DMS 273 (cell line): ENCODE data around the gene HPGD.

Experiments
- DNase-seq: peaks from one replicate; lab custom pipeline; 2025; ENCODE audit not compliant: unreplicated experiment; lab: John Stamatoyannopoulos, UW

Gene HPGD

DNA sequence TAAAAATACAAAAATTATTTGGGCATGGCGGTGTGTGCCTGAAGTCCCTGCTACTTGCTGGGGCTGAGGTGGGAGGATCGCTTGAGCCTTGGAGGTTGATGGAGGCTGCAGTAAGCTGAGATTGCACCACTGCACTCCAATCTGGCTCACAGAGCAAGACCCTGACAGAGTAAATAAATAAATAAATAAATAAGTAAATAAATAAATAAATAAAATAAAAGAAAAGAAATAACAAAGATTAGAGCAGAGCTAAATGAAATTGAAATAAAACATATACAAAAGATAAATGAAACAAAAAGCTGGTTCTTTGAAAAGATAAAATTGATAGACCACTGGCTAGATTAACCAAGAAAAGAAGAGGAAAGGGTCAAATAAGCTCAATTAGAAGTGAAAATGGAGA is 43.1 kb downstream of the HPGD start:
- DNase-seq: no peak

DNA sequence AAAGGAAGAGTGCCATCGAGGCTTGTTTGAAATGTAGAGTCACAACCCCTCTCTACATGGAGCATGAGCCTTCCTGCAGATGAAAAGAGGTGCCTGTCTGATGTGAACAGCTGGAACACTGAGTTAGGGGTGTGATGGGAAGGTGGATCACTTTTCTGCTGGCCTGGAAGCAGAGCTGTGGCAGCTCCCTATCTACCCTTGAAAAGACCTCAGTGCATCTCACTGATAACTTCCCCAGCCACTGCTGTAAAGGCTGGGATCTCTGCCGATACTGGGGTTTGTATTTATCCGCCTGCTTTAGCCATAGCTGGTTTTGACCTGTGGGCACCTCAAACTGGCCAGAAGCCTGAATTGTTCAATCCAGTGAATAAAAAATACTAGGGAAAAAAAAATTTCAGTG is 46.8 kb downstream of the HPGD start:
- no peak for DNase-seq

DNA sequence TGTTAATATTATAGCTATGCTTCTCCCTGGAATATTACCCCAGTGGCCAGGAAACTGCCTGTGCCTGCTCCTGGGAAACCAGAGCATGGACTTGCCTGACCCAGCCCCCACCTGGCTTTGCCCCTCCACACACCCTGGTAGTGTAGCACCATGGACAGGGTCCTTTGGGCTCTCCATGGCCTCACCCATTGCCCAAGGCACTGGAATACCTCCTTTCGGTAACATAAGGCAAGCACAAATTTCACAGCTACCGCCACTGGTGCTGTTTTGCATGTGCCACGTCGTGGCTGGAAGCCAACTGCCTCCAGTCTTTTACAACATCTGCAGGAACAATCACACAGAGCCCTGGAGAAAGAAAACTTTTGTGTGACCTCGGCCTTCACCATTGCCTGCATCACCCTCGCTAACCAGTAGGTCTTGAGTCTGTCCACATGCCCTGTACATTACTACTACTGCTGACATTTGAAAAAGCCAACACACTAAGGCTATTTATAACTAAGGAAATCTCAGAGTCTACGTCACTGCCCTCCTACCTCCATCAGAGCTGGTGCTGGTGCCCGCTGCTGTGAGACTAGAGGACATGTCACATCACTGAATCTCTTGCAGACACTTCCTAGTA is 47.7 kb downstream of the HPGD start:
- no peak for DNase-seq

DNA sequence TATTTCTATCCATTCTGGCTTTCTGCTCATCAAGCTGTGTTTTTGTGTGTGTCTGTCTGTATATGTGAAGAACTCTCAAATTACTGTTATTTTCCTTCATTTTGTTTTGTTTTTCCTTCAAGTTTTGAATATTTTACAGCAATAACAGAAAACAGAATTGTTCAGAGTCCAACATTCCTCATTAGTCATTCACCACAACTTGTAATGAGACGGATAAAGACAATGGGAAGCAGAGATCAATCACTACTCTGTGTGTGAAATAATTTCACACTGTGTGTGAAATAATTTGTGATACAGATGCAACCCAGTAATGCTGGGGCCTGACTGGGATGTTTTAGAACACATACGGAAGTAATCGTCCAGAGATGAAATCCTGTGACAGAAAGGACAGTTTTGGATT is 55.2 kb downstream of the HPGD start:
- DNase-seq: no peak

DNA sequence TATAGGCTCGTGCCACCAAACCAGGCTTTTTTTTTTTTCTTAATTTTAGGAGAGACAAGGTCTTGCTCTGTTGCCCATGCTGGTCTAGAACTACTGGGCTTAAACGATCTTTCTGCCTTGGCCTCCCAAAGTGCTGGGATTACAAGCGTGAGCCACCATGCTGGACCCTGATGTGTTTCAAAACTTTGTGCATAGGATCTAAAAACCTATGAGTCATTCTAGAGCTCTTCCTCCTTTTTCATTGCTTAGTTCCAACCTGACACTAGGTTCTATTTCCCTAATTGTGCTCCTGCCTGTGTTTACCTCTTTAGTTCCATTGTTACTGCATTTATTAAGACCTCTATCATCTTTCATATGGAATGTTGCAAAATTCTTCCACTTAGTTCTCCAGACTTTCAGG is 57.3 kb downstream of the HPGD start:
- DNase-seq: no peak

DNA sequence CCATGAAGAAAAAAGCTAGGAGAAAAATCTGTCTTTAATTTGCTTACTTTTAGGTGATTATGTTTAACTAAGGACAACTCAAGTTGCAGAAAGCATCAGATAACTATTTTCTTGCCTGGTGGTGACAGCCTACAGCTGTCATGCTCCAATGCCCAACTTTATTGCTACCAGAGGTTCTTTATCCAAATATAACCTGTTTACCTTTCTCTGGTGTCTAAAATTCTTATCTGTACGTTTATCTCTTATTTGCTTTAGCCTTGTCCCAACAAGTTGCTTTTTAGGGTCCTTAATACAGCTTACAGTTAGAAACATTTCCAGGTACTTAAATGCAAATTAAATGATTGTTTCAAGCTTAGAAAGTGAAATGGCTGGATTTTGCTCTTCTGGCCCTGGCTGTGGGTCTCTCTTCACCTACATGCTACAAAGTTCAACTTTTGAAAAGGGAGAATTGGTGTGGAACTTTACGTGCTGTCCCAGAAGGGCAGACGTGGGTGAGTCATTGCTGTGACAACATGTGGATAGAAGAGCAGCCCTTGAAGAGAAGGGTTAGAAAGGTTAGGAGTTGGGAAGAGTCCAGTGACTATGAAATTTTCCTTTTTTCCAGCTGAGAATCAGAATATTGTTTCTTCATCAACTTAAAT is 60.7 kb downstream of the HPGD start:
- no peak for DNase-seq

DNA sequence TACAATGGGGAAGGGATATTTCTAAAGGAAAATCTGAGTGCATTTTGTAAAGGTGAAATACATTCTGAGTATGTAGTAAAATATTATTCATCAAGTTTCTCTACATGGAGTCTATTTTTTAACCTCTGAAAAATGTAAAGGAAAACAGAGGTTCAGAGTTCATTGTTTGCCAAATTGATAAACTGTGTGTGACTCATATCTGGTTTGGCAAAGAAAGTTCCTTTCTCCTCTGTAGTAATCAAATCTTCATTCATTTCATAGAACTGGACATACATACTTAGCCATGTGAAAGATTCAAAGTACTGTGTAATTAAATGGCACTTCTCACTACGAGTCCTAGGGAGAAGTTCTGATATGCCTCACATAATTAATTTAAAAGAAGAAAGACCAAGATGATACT is 61.6 kb downstream of the HPGD start:
- DNase-seq: no peak

DNA sequence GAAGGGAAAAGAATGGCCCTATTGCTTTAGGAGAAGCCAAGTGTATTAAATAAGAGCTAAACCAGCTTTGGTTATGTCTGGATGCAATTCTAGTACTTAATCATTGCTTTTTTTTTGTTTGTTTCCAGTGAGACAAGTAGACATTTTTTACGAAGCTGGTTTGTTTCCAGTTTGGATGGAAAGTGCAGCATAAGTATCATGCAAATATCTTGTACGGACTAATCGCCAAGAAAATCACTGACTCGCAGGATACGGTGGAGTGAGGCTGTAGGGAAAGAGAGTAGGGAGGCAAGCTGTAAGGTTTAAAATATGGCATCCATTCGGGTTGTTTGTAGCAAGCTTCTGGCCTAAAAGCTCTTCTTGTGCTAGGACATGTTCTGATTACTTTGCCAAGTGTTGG is 64.8 kb downstream of the HPGD start:
- no peak for DNase-seq

DNA sequence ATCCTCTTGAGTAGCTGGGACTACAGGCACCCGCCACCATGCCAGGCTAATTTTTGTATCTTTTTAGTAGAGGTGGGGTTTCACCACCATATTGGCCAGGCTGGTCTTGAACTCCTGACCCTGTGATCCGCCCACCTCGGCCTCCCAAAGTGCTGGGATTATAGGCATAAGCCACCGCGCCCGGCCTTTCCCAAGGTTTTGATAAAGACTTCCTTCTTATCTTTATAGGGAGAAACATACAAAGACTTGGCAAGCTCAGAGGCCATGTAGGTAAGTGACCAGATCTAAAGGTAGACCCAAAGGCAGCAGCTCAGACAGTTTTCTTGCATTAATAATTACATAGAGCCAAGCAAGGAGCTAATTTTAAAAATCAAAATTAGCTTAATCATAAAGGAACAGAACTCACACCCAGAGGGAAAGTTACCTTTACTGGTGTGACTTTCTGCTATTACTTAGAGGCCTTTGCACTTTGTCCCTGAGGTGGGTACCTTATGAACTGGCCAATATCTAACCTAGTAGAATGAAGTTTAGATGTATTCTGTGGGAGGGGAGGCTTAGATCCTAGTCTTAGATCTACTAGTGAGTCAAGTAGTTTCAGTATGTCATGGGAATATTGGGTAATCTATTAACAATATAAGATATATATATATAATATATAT is 67.3 kb downstream of the HPGD start:
- no peak for DNase-seq

DNA sequence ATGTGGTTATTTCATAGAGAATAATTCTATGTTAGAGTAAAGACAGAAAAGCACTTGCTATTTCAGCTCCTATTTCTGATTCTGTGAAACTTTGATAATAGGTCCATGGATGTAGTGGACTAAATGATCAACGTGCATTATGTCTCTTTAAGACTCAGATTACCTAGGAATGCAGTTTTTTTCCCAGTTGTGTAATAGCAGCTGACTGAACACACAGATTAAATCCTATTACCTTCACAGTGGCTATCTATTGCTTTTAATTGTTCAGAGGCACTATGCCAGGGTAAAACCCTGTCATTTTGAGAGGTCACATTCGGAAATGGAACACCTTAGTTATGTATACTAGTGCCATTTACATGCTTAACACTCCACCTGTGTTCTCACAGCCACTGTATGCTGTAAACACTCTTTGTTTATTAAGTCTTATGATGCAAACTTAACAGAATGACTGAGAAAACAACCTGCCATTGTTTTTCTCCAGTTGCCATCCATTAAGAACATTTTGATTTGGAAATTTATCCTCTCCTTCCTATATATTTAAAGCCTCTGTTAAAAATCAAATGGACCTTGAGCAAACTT is 70.5 kb downstream of the HPGD start:
- no peak for DNase-seq

DNA sequence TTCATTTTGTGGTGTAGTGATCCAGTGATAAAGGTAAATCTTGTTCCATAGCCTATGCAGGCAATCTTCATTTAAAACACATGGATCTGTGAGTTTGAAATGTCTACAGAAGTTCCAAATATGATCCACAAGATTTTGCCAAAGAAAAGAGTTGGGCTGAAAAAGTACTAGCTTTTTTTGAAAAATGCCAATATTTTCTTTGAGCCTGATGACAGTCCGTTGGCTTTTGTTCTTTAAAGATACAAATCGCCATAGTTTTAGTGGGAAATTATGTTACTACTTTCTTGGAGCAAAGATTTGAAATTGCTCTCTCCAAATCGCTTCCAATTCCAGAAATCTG is 71.5 kb downstream of the HPGD start:
- DNase-seq: no peak

DNA sequence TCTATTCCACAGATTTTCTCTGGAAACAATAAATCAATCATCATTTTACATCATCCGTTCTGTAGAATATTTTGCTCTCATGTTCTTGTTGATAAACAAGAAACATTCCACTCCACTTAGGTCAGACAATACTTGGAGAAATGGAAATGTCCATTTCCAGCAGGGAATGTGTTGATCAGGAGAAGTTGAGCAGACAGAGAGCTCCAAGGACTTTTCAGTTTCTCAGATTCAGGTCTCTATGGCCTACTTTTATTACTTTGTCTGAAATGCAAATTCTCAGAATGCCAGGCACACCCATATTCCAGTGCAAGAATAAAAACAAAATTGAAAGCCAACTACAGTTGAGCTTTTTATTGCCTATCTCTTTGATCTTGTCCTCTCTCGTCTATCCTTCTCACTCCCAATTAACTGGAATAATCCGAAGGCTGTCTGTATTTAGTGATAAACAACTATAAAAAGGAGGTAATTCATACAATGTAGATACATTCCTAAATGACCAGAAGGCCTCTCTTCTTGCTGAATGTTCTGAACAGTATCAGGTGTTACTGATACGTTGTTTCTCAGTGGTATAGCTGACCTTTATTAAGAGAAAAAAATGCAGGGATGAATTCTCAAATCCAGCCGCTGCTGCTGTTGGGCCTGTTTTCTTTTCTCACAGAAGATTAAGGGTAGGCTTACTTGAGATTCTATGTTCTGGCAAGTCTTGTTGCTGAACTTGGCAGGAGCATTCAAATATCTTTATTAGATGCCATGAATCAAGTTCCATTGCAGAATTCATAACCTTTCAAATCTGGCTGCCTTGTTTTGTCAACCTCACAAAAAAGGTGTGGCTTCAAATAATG is 72.1 kb downstream of the HPGD start:
- no peak for DNase-seq

DNA sequence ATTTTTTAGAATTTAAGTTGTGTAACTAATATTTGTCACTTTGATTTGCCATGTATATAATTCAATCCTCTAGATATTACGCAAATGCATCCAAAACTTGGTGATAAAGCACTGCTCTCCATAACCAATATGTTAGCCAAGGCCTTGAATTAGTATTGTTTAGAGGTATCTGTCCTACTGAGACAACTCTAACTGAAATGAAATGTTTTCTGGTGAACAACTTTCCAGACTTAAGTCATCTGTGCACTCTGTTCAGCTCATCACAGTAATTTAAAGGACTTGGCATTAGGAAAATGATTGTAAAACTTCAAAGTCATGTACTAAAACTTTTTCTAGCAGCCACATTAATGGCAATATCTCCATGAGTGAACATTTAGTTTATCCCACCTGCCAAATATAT is 73.1 kb downstream of the HPGD start:
- no peak for DNase-seq

DNA sequence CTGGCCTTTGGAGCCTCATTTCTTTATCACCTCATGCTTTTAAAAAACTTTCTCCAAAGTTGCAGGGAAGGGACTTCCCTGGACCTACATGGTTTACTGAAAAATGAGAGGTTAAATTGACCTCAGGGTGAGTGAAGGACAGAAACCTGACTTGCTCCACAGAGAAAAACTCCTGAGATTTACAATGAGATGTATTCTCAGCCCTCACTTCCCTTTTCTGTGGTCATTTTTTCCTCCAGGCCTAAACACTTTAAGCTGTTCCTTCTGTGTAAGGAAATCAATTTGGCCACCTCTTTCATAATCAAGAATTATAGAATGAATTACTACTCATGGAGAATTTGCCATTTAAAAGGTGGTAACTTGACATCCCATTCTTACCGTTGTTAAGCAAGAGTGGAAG is 77.9 kb downstream of the HPGD start:
- DNase-seq: no peak
